ENCODE measurements around the gene PMM1.

The PMM1 gene

GRCh38 chr22:41534219-41534618, 55.4 kb downstream of the PMM1 start:
- no peak for DNase-seq

- peak; percentile 61 for DNase-seq
These were observed 56.5 kb downstream of the PMM1 start for GRCh38 chr22:41532908-41533825.

DNA sequence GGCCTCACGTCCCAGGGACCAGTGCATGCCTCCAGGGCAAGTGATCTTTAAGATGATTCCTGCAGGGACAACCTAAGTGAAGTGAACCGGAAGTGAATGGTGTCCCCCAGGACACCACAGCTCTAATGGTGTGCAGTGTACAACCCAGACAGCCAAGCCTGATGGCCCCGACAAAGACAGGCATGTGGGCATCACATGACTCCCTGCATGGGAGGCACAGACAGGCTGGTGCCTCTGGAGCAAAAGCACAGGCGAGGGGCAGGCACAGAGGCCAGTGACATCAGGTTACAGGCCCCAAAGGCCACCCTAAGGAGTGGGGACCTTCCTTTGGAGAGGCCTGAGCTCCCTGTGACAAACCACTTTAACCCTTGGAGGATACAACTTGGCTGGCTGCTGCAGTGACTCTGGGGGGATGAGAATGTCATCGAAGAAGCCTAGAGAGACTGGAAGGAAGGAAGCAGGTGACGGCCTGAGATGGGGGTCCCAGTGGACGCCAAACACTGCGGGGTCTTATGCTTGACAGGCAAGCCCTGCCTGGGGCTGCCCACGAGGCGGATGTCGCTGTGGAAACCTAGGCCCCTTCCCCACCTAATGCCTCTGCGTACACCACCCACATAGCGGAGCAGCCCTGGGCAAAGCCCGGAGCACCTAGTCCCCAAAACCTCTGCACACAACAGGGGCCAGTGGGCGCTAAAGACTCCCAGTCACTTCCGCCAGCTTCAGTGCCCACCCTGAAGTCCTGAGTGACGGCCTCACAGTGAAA, 57.7 kb downstream of the PMM1 start:
- no peak for DNase-seq

- DNase-seq: no peak
These were observed 58.5 kb downstream of the PMM1 start for GRCh38 chr22:41530890-41531714.

- DNase-seq: no peak
These were observed 60.6 kb downstream of the PMM1 start for GRCh38 chr22:41528938-41529561.

DNA sequence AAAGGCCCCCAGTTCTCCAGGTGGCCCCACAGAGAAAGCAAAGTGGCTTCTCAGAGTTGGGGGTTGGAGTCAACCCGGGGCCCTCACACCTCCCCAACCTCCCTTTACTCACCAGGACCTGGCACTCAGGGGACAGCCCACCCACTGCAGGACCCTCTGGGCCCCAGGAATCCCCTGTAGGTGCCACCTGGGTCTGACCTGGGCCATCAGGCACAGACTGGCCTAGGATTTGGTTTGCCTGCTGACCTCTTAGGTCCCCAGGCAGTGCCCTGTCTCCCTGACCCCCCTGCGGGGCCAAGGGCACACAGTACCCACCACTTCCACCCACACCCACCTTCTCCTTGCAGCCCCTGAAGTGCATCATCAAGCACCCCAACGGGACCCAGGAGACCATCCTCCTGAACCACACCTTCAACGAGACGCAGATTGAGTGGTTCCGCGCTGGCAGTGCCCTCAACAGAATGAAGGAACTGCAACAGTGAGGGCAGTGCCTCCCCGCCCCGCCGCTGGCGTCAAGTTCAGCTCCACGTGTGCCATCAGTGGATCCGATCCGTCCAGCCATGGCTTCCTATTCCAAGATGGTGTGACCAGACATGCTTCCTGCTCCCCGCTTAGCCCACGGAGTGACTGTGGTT, 61.4 kb downstream of the PMM1 start:
- DNase-seq: no peak

Data from CD4-positive, alpha-beta T cell treated with Interleukin-4 for 4 hours (primary cell).